ENCODE measurements around the gene MAGI1.
"Not testable (repeated sequence)": the region's sequence is repeated elsewhere in the genome, so short reads cannot be mapped to it uniquely, and the experiment has no call there.

Gene MAGI1

DNA sequence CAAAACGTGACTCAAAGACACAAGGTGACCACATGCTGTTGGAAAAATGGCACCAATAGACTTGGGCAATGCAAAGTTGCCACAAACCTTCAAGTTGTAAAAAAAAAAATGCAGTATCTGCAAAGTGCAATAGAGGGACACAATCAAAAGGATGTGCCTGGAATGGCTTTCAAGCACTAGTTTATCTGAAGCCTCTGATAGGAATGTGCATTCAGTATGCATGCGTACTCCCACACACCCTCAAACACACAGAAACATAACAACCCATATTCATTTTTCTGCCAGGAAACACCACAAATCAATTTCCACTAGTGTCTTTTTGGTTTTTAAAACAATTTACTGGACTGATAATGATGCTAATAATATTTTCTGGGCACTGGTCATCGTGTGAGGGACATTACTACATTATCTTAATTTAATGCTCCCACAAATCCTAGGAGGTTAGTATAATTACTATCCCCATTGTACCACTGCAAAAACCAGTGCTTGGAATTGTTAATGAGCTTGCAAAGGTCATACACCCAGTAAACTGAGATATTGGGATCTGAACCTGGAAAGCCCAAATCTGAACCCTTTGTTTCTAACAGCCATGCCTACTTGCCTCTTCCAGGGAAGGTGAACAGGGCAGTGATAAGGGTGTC lies 298.7 kb downstream of the MAGI1 start:
- no peak for DNase-seq

DNA sequence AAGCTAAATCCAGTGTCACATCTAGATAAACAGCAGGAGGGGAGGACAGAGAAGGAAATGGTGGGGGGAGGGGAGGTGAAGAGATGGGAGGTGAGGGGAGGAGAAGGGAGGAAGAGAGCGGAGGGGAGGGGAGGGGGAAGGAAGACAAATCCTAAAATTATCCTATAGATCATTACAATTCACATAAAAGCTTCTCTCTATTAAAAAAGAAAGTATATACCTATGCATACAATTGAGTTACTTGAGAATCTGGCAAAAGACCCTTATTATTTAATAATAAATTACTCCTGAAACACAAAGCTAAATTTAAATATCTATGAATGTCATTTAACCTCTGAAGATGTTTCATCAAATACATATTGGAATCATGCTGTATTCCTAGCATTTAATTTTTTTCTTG lies 303.9 kb downstream of the MAGI1 start:
- DNase-seq, result no peak

DNA sequence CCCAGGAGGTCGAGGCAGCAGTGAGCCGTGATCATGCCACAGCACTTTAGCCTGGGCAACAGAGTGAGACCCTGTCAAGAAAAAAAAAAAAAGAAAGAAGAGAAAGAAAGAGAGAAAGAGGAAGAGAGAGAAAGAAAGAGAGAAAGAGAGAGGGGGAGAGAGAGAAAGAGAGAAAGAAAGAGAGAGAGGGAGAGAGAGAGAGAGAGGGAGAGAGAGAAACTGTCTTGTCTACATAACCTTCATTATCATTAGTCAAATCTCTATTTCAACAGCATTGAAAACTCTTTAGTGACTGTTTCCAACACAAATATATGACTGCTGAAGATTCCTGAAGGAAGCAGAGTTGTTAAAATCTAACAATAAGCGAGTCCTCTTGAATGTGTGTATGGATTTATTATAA lies 304.3 kb downstream of the MAGI1 start:
- DNase-seq, result no peak

DNA sequence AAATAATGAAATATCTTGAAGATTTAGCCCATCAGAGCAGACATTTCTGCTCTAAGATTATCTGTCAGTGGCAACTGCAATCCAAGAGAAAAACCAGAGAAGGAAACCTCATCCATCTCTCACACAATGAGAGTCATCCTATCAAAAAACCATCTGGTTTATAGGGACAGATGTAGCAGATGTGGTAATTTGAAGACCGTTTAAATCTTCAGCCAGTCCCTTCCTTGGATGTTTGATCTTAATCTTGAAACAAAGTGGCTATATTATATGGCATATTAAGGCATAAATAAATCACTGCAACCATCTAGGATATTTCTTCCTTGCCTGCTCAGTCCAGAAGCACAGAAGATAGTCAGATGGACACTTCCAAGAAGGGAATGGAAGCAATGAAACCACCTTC lies 305.3 kb downstream of the MAGI1 start:
- no peak for DNase-seq

DNA sequence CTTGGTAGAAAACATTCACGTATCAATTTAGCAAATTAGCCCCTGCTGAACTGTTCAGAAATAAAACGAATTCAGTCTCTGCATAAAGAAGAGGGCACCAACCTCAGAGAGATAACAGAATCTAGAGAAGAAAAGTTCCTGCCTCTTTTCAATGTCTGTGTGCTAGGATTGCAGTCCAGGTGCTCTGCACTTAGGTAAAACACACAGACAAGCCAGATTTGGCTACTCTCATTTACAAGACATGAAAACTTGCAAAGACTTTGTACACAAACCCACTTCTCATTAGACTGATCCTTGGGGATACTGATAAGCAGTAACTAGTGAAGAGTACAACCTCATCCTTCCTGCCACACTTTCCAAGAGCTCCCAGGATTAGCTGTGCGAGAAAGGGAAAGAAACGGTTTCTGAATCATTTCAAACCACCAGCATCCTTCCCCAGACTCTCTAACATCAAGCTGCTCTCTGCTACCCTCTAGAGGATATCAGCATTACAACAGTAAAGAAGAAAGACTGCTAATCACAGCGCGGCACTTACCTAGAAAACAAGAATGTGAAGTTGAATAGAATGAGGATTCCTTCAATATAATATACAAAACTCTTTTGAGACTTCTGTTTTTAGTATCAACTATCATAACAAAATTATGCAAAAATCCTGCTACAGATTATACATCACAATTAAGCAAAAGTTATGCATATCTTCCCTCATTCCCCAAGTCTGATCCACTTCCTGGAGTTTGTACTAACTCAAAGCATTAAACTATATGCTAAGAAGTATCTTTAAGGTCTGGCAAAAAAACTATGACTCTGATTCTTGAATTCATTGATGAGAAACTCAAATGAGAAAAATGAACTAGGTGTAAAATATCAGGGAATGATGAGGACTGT lies 306.4 kb downstream of the MAGI1 start:
- DNase-seq, result no peak

DNA sequence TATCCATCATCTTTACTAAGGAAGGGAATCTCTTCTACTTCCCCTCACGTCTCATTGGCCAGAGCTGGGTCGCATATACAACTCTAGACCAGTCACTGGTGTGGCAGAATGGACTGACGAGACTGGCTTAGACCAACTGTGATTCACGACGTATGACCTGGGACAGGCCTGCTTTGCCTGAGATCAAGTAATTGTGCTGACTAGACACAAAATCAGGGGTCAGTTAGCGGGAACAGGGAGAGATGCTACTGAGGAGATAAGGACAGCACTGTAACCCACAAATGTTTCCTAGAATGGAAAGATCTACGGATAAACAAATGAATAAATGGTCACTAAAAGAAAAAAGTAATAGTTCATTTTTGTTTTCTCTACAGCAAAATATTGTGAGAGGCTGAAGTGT lies 308.3 kb downstream of the MAGI1 start:
- DNase-seq, result no peak

DNA sequence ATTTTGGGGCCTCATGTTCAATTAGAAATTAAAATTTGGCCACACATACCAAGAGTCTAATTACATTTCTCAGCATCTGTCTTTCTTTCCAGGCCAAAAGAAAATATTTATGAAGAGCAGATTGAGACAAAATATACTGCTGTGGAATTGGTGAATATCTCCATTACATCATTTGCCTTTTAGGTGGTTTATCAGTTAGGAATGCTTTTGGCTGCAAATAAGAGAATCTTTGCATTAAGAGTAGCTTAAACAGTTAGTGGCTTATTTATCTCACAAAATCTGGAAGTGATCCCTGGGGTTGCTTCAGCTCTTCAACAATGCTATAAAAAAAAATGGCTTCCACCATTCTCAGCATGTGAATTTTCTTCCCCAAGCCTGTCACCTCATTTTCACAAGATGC lies 308.7 kb downstream of the MAGI1 start:
- no peak for DNase-seq

DNA sequence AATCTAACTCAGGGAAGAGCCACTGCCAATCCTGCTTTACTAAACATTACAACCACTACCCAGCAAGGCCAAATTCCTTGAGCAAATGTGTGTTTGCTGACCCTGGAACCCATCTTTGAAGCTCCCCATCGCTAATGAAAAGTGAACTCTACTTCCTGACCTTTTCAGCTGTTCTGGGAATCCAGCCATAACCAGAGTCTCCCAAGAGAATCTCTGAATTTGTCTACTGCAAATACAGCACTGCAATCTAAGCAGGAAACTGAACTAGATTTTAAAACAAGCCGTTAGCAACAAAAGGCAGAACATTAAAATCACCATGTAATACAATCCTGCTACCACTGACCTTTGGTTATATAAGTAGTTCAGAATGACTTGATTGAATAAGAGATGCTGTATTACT lies 309.2 kb downstream of the MAGI1 start:
- no peak for DNase-seq

DNA sequence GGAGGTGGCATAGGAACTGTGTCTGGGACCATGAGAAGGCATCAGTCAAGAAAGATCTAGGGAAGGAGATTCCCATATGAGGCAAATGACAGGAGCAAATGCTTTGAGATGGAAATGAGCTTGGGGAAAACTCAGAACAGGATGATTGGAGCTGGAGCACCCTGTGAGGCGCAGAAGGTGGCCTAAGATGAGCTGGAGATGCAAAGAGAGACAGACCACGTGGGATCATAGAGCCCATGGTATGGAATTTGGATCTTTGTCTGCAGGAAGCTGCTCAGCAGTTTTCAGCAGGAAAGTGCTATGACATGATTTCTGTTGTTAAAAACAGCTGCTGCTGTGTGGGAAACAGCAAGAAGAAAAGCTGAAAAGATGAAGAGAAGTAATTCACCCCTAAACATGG lies 310.6 kb downstream of the MAGI1 start:
- no peak for DNase-seq

DNA sequence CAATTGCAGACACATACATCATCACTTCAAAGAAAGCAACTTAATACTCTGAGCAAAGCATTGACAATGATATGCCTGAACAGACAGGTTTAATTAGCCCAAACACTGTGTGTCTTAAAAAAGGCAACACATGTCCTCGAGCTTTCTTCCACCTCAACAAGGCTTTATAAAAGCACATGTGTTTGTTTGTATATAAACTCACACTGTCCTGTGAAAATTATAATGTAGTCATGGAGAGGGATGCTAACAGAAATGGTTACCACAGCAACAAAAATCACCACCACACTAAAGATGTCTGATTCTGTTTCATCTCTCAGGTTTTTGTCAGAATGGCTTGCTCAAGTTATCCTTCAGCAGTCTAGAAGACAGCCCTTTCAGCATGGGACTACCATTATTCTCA lies 314.7 kb downstream of the MAGI1 start:
- DNase-seq, result no peak

DNA sequence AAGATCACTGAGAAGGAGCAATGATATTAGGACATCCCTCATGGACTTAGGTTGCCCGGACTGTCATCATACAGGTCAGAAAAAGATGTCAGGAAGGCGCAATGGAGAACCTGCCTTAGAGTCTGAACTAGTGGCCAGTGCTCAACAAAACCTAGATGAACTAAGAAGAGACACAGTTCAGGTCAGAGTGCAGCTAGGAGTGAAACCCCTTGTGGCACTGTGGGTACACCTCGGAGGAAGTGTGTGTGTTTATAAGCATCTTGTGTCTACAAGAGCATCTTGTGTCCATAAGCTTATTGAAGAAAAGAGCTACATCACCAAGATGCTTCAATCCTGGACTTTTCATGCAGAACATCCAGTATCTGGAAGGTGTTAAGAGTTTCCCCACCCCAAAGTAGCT lies 315.7 kb downstream of the MAGI1 start:
- DNase-seq, result no peak

DNA sequence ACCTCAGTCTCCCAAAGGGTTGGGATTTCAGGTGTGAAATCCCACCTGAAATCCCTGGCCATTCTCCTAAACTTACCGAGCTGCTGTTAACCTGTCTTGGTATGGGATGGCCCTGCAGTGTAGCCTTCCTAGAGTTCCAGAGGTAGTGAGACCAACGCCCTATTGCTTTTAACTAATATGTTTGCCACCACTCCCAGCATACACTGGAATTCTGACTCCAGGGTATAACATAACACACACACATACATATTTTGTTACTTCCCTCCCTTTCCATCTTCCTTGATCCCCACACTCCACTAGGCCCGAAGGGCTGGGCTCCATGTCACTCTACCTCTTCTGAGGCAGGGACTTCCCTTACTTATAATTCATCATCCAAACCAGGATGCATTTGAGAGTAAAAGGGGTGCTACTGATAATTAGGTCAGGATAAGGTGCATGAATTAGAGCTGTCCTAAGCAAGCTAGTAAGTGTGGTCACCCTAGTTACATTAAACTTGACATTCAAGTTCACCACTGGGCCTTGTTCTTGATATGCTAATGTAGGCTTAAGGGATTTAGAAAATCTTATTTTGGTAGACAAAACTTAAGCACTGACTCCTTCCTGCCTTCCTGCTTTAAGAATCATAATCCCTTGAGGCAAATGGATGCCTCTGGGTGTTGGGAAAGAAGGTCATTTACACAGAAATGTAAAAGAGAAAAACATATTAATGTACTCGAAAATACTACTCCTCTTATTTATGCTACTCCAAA lies 317.6 kb downstream of the MAGI1 start:
- no peak for DNase-seq

DNA sequence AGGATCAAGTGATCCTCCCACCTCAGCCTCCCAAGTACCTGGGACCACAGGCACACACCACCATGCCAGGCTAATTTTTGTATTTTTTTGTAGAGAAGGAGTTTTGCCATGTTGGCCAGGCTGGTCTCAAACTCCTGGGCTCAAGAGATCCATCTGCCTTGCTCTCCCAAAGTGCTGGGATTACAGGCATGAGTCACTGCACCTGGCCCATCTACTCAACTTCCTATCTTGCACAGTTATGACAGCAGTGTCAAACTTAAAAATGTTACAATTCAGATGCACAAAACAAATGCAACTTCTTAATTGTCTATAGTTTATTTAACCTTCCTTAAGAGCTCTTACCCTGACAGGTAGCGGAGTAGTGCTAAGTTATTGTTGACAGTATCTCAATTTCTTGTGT lies 319.1 kb downstream of the MAGI1 start:
- DNase-seq, result not testable (repeated sequence)

DNA sequence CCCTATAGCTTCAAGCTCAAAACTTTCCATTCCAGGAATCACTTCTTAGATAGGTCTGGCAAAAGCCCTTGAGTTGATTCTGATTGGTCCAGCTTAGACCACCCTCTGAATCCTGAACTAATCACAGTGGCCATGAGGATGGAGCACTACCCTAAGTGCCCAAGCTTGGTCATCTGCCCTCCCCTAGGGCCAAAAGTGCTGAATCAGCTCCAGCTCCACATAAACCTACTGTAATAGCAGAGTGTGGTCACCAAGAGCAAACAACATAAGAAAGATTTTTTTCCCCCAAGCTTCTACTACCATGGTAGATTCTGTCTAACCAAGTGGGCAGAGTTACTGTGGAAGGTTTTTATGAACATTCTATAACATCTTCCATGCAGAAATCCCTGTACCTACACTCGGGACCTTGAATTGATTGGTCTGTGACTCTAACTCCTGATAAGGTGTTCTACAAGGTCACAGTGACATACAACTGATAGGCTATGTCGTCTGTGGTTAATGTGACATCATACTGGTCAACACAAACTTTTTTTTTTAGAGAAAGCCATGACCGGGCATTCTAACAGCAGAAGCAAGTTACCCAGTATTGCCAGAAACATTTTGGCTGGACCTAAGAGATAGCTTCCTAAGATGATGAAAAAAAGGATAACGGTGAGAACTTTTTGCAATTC lies 320.9 kb downstream of the MAGI1 start:
- no peak for DNase-seq

DNA sequence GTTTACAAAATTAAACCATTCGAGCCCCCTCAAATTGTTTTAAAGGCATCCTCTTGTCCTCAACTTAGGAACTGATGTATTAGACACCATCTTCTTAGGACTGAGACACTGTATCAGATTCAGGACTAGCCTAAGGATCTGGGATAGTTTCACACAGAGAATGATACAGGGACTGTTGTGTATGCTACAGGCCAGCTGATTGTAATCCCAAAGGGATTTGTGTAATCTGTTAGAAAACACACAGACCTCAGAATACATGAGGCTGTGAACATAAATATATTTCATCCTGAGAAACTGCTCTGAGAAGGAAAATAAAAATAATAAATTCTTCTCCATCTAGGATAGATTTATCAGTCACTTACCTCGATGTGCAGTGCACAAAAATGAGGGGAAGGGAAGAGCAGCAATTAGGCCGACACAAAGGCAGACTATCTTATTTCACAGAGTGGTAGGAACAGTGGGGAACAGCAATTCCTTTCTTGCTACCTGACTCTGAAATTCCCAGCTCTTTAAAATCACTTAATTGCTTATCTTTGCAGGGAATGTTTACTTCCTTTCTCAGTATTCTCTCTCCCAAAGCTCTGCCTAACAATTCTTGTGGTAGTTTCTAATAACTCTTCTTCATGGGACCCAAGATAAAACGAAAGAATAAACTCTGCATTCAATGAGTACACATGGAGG lies 322.5 kb downstream of the MAGI1 start:
- no peak for DNase-seq

DNA sequence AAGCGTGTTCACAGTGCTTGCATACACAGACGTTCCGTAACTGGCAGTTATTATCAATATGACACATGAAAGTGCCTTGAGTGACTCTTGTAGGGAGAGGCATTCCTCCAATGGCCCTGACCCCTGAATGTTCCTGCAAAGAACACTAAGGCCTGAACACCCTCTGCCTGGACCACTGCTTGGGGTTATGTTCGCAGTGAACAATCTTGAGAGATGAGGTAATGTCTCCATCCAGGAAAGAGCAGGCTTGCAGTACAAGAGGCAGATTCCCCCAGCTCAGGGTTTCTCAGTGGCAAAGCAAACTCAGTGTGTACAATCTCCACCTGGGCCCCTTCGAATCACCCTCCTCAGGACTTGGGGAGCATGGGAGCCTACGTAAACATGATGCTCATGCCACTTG lies 324.6 kb downstream of the MAGI1 start:
- DNase-seq, result no peak

DNA sequence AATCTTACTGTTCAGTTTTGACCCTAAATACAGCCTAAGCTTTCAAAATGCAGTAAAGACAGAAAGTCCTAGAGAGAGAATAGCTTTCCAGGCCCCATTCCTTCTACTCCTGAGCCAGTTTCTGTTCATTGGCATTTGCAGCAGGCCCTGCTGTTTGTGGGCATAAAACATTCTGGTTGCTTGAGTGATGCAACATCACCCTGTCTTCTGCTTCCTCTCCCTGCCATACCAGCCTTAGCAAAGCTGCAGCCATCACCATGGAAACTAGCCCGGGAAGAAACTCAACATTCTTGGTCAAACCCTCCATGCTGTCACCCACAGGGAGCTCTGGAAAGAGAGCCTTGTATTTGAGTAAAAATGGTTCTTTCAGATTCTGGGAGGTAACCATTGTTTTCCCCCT lies 325.7 kb downstream of the MAGI1 start:
- DNase-seq, result no peak

DNA sequence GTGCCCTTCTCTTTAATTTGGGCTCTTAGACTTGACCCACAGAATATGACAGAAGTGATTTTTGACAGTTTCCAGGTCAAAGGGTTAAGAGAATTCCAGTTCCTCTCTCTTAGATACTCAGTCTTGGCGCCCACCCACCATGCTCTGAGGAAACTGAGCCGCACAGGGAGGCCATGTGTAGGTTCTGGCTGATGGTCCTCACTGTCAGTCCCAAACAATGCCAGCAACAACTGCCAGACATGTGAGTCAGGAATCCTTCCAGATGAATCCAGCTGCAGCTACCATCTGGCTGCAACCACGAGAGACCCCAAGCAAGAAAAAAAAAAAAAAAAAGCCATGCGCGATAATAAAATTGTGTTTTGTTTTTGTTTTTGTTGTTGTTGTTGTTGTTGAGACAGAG lies 326.6 kb downstream of the MAGI1 start:
- DNase-seq, result no peak

DNA sequence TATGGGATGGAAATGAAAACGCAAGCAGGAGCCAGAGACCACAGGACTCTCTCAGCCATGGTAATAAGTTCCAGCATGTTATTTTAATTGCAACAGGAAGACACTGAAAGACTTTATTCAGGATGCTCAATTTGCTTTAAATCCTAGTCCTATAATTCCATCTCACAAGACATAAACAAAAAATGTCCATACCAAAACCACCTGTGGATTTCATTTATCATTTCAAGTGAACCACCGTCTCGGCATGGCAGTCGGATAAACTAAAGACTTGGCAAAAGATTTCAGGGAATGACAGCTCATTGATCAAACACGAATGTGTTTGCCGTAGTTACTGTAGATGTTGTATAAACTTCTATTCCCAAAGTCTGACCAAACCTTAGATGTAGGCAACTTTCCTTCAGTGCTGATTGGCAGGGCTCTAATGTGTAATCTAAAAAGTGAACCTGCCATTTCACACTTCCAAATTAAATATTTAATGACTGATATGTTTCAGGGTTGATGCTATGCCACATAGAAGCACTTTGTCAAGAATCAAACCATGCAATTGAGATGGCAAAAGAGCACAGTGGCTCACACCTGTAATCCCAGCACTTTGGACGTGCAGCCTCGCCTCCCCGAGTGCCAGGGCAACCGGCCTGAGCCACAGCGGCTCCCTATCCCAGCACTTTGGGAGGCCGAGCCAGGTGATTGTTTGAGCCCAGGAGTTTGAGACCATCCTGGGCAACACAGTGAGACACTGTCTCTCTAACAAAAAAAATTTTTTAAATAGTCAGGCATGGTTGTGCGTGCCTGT lies 331.7 kb downstream of the MAGI1 start:
- no peak for DNase-seq

DNA sequence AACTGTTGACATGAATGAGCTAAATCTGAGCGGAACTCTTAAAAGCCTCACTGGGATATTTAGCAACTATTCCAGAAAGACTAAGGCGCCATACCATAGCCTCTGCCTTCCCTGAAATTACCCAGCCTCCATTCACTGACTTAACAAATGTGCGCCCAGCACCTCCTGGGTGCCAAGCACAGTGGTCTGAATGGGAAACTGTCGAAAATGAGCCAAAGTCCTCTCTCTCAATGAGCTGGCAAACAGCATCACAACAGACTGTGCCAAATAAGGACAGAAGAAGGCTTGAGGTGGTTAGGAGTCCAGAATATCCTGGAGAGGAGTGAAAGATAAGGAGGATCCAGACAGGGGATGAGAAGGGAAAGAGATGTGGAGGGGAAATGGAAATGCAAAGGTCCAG lies 332.4 kb downstream of the MAGI1 start:
- DNase-seq, result no peak

DNA sequence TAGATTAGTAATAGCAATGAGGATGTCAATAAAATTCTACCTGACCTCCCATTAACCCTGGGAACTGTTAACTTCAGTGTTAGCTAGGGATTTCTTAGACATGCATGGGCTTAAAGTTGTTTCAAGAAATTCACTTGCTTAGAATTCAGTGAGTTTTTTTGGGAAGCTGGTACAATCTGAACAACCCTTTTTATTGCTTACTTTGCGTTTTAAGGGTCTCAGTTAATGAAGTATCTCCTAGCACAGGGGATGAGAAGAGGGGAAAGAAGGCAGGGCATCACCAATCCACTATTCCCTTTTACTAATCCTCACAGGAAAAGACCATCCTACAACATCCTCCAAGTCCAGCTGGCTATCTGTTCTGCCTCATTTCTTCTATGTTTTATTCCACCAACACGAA lies 334.9 kb downstream of the MAGI1 start:
- no peak for DNase-seq

DNA sequence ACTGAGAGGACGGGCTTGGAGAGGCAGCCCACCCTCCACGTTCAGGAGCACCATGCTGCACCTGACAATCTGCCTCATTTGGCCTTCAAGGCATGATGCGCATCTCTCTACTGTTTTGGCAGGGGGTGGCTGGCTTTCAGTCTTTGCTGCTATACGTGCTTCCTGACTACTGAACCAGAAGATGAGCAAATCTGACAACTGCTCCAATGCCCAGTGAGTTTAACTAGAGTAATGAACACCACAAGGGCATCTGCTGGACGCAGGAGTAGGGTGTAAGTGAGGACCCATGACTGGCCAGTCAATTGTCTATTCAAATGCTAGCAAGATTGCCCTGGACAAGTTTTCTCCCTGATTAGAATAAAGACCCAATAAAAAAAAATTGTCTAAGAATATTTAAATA lies 335.7 kb downstream of the MAGI1 start:
- no peak for DNase-seq

All from activated gamma-delta T cell treated with Interleukin-2 at 50 U/mL for 16 hours (primary cell).